ENCODE results near the gene ITPK1.
"Not testable (repeated sequence)": the region's sequence is repeated elsewhere in the genome, so short reads cannot be mapped to it uniquely, and the experiment has no call there.

The ITPK1 gene

GRCh38 chr14:93082576-93083001, 33.1 kb downstream of the ITPK1 start:
- DNase-seq: no peak

DNA sequence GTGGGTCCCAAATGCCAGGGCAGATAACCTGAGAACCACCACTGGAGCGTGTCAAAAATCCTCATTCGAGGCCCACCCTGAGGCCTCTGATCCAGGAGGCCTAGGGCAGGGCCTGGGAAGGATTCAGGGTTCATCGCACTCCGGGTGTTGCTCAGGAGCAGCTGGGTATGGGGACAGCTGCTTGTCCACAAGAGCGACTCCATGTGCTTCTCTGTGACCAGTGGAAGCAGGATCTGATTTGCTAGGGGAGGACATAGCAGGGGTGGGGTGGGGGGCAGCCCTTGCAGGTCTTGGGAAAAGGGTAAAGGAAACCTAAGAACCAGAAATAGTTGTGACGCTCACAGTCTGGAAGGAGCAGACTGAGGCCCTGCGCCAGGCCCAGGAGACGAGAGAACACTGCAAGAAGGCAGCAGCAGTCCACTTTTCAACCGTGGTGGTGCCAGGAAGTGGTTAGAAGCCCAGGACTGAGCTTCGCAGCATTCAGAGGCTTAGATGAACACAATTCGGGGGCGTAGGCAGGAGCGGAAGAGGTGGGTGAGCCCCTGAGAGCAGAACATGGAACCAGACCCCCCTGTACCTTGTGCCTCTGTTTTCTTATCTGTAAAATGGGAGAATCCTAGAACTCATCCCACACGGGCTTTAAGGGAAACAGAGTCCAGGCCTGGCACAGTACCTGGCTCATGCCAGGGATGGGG, 33.7 kb downstream of the ITPK1 start:
- DNase-seq: peak; percentile 18

- no peak for DNase-seq
Measured at GRCh38 chr14:93079865-93080403, 35.8 kb downstream of the ITPK1 start.

DNA sequence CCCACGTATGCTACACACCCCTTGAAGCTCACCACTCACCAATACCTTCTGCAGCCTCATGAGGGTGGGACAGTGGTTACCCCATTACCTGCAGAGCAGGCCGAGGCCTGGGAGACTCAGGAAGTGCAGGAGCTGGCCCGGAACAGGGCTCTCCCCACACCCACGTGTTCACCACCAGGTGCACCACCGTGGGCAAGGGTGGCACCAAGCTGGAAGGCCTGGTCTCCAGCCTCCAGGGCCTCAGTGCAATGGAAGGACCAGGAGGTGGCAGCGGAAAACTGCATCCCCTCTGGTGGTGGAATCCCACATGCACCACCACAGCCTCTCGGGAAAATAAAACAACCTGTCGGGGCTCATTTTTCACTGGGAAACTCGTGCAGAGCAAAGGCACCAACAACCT, 36.4 kb downstream of the ITPK1 start:
- DNase-seq: no peak

DNA sequence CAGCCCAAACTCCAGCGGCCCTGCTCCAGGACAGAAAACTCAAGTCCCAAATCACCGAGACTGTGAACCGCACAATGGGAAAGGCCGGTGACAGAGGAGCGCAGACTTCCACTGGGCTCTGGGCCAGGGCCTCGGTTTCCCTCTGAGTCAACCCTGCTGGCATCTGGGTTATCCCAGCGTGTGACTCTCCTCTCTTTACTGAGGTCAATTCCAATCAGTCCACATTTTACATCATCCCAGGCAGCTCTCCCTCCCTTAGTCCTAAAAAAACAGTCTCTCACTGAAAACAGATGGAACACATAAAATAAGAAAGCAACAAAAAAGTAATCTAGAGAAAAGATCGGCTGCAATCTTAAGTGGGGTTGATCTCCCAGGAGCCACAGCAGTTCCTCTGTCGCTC, 36.9 kb downstream of the ITPK1 start:
- DNase-seq: no peak

- DNase-seq: no peak
Measured at GRCh38 chr14:93076755-93077154, 39.0 kb downstream of the ITPK1 start.

GRCh38 chr14:93075891-93076290, 39.8 kb downstream of the ITPK1 start:
- no peak for DNase-seq

GRCh38 chr14:93073910-93074769, 41.6 kb downstream of the ITPK1 start:
- no peak for DNase-seq

- no peak for DNase-seq
Measured at GRCh38 chr14:93073358-93073707, 42.4 kb downstream of the ITPK1 start.

DNA sequence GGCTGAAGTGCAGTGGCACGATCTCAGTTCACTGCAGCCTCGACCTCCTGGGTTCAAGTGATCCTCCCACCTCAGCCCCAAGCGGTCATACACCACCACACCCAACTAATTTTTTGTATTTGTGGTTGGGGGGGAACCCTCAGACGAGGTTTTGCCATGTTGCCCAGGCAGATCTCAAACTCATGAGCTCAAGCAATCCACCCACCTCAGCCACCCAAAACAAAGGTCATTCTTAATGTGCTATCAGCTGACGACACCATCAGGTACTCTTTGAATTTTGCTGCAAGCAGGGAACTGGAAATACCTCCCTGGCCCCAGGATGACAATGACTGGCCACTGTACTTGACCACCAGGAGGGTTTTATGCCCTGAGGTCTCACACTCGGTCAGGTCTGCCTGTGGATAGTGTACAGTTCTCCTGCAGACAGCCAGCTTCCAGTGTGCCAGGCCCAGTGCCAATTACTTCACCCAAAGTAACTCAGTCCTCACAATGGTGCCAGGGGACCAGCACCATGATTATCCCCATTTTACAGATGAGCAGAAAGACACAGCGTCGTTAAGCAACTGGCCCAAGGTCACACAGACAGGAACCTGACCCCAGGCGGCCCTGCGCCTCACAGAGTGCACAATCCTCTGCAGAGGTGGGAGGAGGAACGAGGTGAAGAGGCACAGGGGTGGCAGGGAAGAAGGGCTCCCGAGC, 42.9 kb downstream of the ITPK1 start:
- no peak for DNase-seq

GRCh38 chr14:93068711-93069110, 47.0 kb downstream of the ITPK1 start:
- peak; percentile 94 for DNase-seq

GRCh38 chr14:93067088-93067487, 48.6 kb downstream of the ITPK1 start:
- DNase-seq: no peak

GRCh38 chr14:93065272-93065730, 50.4 kb downstream of the ITPK1 start:
- DNase-seq: no peak

- DNase-seq: no peak
Measured at GRCh38 chr14:93064411-93065271, 51.1 kb downstream of the ITPK1 start.

DNA sequence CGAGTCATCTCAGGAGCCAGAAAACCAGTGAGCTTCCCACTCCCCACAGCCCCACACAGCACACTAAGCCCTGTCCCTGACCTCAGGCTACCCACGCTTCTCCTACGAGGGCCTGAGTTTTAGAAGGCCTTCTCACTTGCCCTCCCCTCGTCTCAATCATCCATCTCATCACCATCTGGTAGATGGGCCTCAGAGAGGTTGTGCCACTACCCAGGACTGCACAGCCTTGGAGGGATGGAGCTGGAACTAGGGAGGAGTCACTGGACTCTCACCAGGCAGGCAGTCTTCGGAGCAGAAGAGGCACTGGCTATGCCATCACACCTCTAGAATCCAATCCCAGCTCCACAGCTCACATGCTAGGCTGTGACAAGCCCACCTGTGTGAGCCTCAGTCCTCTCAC, 52.3 kb downstream of the ITPK1 start:
- DNase-seq: no peak

GRCh38 chr14:93062890-93063289, 52.8 kb downstream of the ITPK1 start:
- DNase-seq: no peak

GRCh38 chr14:93062013-93062412, 53.7 kb downstream of the ITPK1 start:
- not testable (repeated sequence) for DNase-seq

DNA sequence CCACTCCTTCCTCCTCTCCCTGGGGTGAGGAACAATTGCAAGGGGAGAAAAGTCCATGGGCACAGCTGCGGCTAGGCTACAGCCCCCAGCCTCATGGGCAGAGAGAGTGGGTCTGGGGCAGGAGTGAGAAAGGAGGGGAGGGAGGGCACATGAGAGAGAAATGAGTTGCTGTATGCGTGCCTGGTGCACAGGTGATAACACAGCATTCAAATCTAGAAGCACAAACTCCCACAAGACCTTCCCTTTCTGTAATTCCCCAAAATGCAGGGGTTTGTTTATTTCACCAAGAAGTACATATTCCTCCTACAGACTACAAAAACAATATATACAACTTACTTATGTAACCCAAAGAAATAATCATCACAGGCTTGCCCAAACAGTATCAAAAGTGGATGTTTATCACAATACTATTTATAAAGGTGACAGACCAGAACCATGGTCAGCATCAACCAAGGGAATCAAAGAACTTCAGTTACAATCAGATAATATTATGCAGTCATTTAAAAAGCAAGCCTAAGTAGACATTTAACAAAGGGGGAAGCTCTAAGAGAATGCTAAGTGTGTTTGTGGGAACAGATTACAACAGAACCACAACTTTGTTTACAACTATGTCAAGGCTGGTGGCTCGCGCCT, 54.2 kb downstream of the ITPK1 start:
- no peak for DNase-seq

- DNase-seq: no peak
Measured at GRCh38 chr14:93060841-93061240, 54.9 kb downstream of the ITPK1 start.

- DNase-seq: no peak
Measured at GRCh38 chr14:93059917-93060545, 55.7 kb downstream of the ITPK1 start.

DNA sequence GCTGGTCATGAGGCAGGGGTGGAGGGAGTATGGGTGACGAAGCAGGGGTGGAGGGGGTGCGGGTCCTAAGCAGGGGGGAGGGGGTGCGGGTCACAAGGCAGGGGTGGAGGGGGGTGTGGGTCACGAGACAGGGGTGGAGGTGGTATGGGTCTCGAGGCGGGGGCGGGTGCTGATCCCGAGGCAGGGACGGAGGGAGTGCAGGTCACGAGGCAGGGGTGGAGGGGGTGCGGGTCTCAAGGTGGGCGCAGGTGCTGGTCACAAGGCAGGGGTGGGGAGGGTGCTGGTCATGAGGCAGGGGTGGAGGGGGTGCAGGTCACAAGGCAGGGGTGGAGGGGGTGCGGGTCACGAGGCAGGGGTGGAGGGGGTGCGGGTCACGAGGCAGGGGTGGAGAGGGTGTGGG, 56.5 kb downstream of the ITPK1 start:
- DNase-seq: no peak
